ENCODE results near the gene CSPG5.

The CSPG5 gene

DNA sequence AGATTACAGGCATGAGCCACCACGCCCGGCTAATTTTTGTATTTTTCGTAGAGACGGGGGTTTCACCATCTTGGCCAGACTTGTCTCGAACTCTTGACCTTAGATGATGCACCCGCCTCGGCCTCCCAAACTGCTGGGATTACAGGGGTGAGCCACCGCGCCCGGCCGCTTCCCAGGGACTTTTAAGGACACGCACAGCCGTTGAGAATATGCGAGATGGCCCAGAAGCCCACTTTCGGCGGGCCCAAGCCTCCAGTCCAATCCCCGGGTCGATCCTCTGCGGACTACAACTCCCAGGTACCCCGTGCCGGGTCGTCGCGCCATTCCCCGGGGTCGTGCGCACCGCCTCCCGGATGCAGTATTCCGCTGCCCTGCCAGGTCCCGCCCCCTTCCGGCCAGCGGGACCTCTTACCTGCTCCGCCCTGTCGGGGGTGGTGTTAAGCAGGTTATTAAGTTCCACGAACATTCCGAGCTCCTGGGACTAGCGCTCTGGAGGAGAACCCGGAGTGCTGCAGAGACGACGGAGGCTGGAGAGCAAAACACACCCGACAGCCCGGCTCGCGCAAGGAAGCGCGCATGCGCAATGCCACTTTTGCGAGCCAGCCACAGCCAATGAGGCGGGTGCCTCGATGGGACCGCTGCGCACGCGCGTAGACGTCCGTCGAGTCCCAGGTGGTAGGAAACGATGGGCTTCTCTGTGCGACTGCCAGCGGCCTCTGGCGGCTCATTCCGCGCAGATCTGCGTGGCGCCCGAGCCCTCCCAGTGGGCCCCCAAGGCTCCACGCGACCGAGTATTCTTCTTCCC is 65.3 kb downstream of the CSPG5 start, which contains the start of gene ELP6 (continued):
- TF ChIP-seq WT1 (tag by site-specific recombination; IDR thresholded peaks at IDR 0.05) (no peak; the same call in 1 of the 2 replicates), ZSCAN30 (tag by site-specific recombination; IDR thresholded peaks at IDR 0.05) (peak; percentile 68; the same call in 1 of the 2 replicates), ZNF600 (tag by site-specific recombination; IDR thresholded peaks at IDR 0.05) (no peak), ZNF239 (tag by site-specific recombination; IDR thresholded peaks at IDR 0.05) (0 out of 2 replicates have a peak, but pooled peaks have one; percentile 38), KLF8 (tag by site-specific recombination; IDR thresholded peaks at IDR 0.05) (0 out of 2 replicates have a peak, but pooled peaks have one; percentile 27), ZNF248 (tag by site-specific recombination; IDR thresholded peaks at IDR 0.05) (no peak), MEIS1 (CRISPR knock-in tag; IDR thresholded peaks at IDR 0.05; ENCODE audit: borderline replicate concordance) (no peak), BCL11B (tag by site-specific recombination; IDR thresholded peaks at IDR 0.05; ENCODE audit: low read depth) (no peak), ZNF19 (tag by site-specific recombination; IDR thresholded peaks at IDR 0.05; ENCODE audit: low read depth) (no peak), ZNF274 (IDR thresholded peaks at IDR 0.05; ENCODE audit: low read length) (no peak), ZNF274 (tag by site-specific recombination; IDR thresholded peaks at IDR 0.05; ENCODE audit: borderline replicate concordance) (no peak), ZNF585B (tag by site-specific recombination; IDR thresholded peaks at IDR 0.05) (no peak), ZXDB (tag by site-specific recombination; IDR thresholded peaks at IDR 0.05) (peak; percentile 70; the same call in 1 of the 2 replicates), ZNF354C (tag by site-specific recombination; IDR thresholded peaks at IDR 0.05; ENCODE audit: borderline replicate concordance, low read depth) (0 out of 2 replicates have a peak, but pooled peaks have one; percentile 42), ZNF140 (tag by site-specific recombination; IDR thresholded peaks at IDR 0.05) (no peak), ZNF391 (tag by site-specific recombination; IDR thresholded peaks at IDR 0.05; ENCODE audit: borderline replicate concordance, low read depth) (peak; percentile 32; the same call in 1 of the 2 replicates), ZNF138 (tag by site-specific recombination; IDR thresholded peaks at IDR 0.05; ENCODE audit: borderline replicate concordance) (no peak), EGR2 (tag by site-specific recombination; IDR thresholded peaks at IDR 0.05; ENCODE audit: low read depth) (no peak), ZNF514 (tag by site-specific recombination; IDR thresholded peaks at IDR 0.05) (no peak), ZNF48 (tag by site-specific recombination; IDR thresholded peaks at IDR 0.05) (no peak), ZNF830 (tag by site-specific recombination; IDR thresholded peaks at IDR 0.05; ENCODE audit: low read depth) (no peak), ZNF529 (tag by site-specific recombination; IDR thresholded peaks at IDR 0.05; ENCODE audit: insufficient replicate concordance) (no peak), SP2 (tag by site-specific recombination; IDR thresholded peaks at IDR 0.05) (peak; percentile 94), ZNF114 (tag by site-specific recombination; IDR thresholded peaks at IDR 0.05) (no peak)
- TF ChIP-seq, protein P1, sequence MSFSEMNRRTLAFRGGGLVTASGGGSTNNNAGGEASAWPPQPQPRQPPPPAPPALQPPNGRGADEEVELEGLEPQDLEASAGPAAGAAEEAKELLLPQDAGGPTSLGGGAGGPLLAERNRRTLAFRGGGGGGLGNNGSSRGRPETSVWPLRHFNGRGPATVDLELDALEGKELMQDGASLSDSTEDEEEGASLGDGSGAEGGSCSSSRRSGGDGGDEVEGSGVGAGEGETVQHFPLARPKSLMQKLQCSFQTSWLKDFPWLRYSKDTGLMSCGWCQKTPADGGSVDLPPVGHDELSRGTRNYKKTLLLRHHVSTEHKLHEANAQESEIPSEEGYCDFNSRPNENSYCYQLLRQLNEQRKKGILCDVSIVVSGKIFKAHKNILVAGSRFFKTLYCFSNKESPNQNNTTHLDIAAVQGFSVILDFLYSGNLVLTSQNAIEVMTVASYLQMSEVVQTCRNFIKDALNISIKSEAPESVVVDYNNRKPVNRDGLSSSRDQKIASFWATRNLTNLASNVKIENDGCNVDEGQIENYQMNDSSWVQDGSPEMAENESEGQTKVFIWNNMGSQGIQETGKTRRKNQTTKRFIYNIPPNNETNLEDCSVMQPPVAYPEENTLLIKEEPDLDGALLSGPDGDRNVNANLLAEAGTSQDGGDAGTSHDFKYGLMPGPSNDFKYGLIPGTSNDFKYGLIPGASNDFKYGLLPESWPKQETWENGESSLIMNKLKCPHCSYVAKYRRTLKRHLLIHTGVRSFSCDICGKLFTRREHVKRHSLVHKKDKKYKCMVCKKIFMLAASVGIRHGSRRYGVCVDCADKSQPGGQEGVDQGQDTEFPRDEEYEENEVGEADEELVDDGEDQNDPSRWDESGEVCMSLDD (tag by site-specific recombination; IDR thresholded peaks at IDR 0.05), result no peak
- TF ChIP-seq, protein P2, sequence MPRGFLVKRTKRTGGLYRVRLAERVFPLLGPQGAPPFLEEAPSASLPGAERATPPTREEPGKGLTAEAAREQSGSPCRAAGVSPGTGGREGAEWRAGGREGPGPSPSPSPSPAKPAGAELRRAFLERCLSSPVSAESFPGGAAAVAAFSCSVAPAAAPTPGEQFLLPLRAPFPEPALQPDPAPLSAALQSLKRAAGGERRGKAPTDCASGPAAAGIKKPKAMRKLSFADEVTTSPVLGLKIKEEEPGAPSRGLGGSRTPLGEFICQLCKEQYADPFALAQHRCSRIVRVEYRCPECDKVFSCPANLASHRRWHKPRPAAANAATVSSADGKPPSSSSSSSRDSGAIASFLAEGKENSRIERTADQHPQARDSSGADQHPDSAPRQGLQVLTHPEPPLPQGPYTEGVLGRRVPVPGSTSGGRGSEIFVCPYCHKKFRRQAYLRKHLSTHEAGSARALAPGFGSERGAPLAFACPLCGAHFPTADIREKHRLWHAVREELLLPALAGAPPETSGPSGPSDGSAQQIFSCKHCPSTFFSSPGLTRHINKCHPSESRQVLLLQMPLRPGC (tag by site-specific recombination; IDR thresholded peaks at IDR 0.05), result no peak
- TF ChIP-seq, protein P3, sequence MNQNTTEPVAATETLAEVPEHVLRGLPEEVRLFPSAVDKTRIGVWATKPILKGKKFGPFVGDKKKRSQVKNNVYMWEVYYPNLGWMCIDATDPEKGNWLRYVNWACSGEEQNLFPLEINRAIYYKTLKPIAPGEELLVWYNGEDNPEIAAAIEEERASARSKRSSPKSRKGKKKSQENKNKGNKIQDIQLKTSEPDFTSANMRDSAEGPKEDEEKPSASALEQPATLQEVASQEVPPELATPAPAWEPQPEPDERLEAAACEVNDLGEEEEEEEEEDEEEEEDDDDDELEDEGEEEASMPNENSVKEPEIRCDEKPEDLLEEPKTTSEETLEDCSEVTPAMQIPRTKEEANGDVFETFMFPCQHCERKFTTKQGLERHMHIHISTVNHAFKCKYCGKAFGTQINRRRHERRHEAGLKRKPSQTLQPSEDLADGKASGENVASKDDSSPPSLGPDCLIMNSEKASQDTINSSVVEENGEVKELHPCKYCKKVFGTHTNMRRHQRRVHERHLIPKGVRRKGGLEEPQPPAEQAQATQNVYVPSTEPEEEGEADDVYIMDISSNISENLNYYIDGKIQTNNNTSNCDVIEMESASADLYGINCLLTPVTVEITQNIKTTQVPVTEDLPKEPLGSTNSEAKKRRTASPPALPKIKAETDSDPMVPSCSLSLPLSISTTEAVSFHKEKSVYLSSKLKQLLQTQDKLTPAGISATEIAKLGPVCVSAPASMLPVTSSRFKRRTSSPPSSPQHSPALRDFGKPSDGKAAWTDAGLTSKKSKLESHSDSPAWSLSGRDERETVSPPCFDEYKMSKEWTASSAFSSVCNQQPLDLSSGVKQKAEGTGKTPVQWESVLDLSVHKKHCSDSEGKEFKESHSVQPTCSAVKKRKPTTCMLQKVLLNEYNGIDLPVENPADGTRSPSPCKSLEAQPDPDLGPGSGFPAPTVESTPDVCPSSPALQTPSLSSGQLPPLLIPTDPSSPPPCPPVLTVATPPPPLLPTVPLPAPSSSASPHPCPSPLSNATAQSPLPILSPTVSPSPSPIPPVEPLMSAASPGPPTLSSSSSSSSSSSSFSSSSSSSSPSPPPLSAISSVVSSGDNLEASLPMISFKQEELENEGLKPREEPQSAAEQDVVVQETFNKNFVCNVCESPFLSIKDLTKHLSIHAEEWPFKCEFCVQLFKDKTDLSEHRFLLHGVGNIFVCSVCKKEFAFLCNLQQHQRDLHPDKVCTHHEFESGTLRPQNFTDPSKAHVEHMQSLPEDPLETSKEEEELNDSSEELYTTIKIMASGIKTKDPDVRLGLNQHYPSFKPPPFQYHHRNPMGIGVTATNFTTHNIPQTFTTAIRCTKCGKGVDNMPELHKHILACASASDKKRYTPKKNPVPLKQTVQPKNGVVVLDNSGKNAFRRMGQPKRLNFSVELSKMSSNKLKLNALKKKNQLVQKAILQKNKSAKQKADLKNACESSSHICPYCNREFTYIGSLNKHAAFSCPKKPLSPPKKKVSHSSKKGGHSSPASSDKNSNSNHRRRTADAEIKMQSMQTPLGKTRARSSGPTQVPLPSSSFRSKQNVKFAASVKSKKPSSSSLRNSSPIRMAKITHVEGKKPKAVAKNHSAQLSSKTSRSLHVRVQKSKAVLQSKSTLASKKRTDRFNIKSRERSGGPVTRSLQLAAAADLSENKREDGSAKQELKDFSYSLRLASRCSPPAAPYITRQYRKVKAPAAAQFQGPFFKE (tag by site-specific recombination; IDR thresholded peaks at IDR 0.05; ENCODE audit: borderline replicate concordance), result no peak
- TF ChIP-seq, protein P4, sequence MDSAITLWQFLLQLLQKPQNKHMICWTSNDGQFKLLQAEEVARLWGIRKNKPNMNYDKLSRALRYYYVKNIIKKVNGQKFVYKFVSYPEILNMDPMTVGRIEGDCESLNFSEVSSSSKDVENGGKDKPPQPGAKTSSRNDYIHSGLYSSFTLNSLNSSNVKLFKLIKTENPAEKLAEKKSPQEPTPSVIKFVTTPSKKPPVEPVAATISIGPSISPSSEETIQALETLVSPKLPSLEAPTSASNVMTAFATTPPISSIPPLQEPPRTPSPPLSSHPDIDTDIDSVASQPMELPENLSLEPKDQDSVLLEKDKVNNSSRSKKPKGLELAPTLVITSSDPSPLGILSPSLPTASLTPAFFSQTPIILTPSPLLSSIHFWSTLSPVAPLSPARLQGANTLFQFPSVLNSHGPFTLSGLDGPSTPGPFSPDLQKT (IDR thresholded peaks at IDR 0.05; ENCODE audit: borderline replicate concordance, low read depth, low read length), result peak; percentile 77
